ENCODE measurements around the gene MAP4K4. TPM values are rescaled to one million over a fixed set of nuclear protein-coding genes. Genes with fewer than 3 reads are reported as not detected.
A peak's percentile ranks its signal among the peaks of the same experiment; 100 is the strongest.

Gene MAP4K4
- total and polyA plus RNA-seq, 2 experiments from 2014 or later, result 59.1 to 84.4 TPM

DNA sequence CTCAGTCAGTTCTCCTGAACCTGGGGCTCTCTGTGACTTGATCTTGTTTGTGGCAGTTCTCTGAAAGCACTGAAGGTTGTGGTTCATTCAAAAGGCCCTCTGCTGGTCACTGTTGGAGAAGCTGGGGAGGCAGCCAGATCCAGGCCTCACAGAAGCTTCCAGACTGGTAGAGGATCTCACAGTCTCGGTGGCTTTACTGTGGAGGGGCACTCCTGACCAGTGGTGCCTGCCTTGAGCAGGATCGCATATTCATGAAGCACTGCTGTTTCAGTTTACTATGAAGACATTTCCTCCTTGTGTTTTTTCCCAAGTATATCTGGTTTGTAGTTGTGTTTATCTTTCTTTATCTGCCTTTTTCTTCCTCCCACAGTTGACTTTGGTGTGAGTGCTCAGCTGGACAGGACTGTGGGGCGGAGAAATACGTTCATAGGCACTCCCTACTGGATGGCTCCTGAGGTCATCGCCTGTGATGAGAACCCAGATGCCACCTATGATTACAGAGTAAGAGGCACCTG lies 133.9 kb downstream of the MAP4K4 start:
- peaks cover 26% of the 10 kb centered on the region for H3K79me2 ChIP-seq
- no peak overlapping the region for H2AFZ ChIP-seq
- peak; percentile 85 for DNase-seq (ENCODE audit: low spot score)
- no peak overlapping the region for H3K4me3 ChIP-seq
- WGBS (ENCODE audit: low lambda C conversion rate, missing lambda C conversion rate), result 57% methylated on average over 5 of the region's 5 CpGs
- peak overlapping the region; percentile 79 for H3K27ac ChIP-seq
- H3K9me2 ChIP-seq (replicated peaks; ENCODE audit: insufficient read depth), result no peaks in the 10 kb centered on the region
- no peaks in the 10 kb centered on the region for H3K36me3 ChIP-seq (replicated peaks; ENCODE audit: insufficient read depth, low read depth)
- H4K20me1 ChIP-seq (ENCODE audit: insufficient read depth, poor library complexity, severe bottlenecking), result no peaks in the 10 kb centered on the region
- H3K4me1 ChIP-seq (ENCODE audit: insufficient read depth), result peaks cover 35% of the 10 kb centered on the region
- TF ChIP-seq EZH2phosphoT487 (IDR thresholded peaks at IDR 0.05; ENCODE audit: low read depth, severe bottlenecking, unreplicated experiment) (no peak), EZH2 (IDR thresholded peaks at IDR 0.05; ENCODE audit: borderline replicate concordance) (no peak)
- TF ChIP-seq, protein P1, sequence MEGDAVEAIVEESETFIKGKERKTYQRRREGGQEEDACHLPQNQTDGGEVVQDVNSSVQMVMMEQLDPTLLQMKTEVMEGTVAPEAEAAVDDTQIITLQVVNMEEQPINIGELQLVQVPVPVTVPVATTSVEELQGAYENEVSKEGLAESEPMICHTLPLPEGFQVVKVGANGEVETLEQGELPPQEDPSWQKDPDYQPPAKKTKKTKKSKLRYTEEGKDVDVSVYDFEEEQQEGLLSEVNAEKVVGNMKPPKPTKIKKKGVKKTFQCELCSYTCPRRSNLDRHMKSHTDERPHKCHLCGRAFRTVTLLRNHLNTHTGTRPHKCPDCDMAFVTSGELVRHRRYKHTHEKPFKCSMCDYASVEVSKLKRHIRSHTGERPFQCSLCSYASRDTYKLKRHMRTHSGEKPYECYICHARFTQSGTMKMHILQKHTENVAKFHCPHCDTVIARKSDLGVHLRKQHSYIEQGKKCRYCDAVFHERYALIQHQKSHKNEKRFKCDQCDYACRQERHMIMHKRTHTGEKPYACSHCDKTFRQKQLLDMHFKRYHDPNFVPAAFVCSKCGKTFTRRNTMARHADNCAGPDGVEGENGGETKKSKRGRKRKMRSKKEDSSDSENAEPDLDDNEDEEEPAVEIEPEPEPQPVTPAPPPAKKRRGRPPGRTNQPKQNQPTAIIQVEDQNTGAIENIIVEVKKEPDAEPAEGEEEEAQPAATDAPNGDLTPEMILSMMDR (IDR thresholded peaks at IDR 0.05; ENCODE audit: poor library complexity), result peak; percentile 76
- H3K27me3 ChIP-seq, result no peaks in the 10 kb centered on the region
- no peaks in the 10 kb centered on the region for H3K9me3 ChIP-seq (ENCODE audit: low read depth)
- H3K4me2 ChIP-seq, result no peak overlapping the region

DNA sequence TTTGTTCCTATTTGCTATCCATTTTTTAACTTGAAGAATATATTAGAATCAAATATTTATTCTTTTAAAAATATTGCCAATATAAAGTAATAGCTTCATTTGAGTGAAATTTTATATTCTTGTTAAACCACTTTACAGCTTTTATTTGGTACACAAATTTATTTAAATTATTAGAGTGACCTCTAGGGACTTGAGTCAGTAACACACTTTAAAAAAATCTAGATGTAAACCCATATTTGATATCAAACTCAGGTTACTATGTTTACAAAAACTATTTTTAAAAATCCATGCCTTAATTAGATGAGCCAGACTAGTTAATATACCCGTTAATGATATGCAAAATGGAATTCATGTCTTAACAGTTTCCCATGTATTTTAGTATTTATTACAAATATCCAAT lies 134.6 kb downstream of the MAP4K4 start:
- H3K4me2 ChIP-seq, result no peak overlapping the region
- no peaks in the 10 kb centered on the region for H3K9me3 ChIP-seq (ENCODE audit: low read depth)
- peaks cover 24% of the 10 kb centered on the region for H3K79me2 ChIP-seq
- 91% methylated on average over 1 of the region's 1 CpG for WGBS (ENCODE audit: low lambda C conversion rate, missing lambda C conversion rate)
- H3K27me3 ChIP-seq, result no peaks in the 10 kb centered on the region
- H3K36me3 ChIP-seq (replicated peaks; ENCODE audit: insufficient read depth, low read depth), result no peaks in the 10 kb centered on the region
- H3K4me3 ChIP-seq, result no peak overlapping the region
- no peaks in the 10 kb centered on the region for H4K20me1 ChIP-seq (ENCODE audit: insufficient read depth, poor library complexity, severe bottlenecking)
- no peaks in the 10 kb centered on the region for H3K9me2 ChIP-seq (replicated peaks; ENCODE audit: insufficient read depth)
- DNase-seq (ENCODE audit: low spot score), result no peak
- TF ChIP-seq EZH2 (IDR thresholded peaks at IDR 0.05; ENCODE audit: borderline replicate concordance), result no peak
- TF ChIP-seq, protein P1 (IDR thresholded peaks at IDR 0.05; ENCODE audit: poor library complexity), result peak; percentile 50
- peak overlapping the region; percentile 79 for H3K27ac ChIP-seq
- peaks cover 28% of the 10 kb centered on the region for H3K4me1 ChIP-seq (ENCODE audit: insufficient read depth)
- no peak overlapping the region for H2AFZ ChIP-seq

GRCh38 chr2:101833890-101834523 lies 136.5 kb downstream of the MAP4K4 start:
- H3K4me2 ChIP-seq, result no peak overlapping the region
- no peaks in the 10 kb centered on the region for H3K9me3 ChIP-seq (ENCODE audit: low read depth)
- H3K9me2 ChIP-seq (replicated peaks; ENCODE audit: insufficient read depth), result no peaks in the 10 kb centered on the region
- no peaks in the 10 kb centered on the region for H3K27me3 ChIP-seq
- peaks cover 11% of the 10 kb centered on the region for H3K4me1 ChIP-seq (ENCODE audit: insufficient read depth)
- no peak overlapping the region for H2AFZ ChIP-seq
- no peaks in the 10 kb centered on the region for H3K36me3 ChIP-seq (replicated peaks; ENCODE audit: insufficient read depth, low read depth)
- 91% methylated on average over 4 of the region's 4 CpGs for WGBS (ENCODE audit: low lambda C conversion rate, missing lambda C conversion rate)
- no peak overlapping the region for H3K27ac ChIP-seq
- peaks cover 24% of the 10 kb centered on the region for H3K79me2 ChIP-seq
- no peak overlapping the region for H3K4me3 ChIP-seq
- TF ChIP-seq, protein P1 (IDR thresholded peaks at IDR 0.05; ENCODE audit: poor library complexity), result no peak
- TF ChIP-seq EZH2 (IDR thresholded peaks at IDR 0.05; ENCODE audit: borderline replicate concordance) (no peak), EZH2phosphoT487 (IDR thresholded peaks at IDR 0.05; ENCODE audit: low read depth, severe bottlenecking, unreplicated experiment) (no peak)
- no peak for DNase-seq (ENCODE audit: low spot score)
- H4K20me1 ChIP-seq (ENCODE audit: insufficient read depth, poor library complexity, severe bottlenecking), result no peaks in the 10 kb centered on the region
